H1 (cell line): ENCODE measurements around the gene TRAF3. TPM values are rescaled to one million over a fixed set of nuclear protein-coding genes. Genes with fewer than 3 reads are reported as not detected.

Experiments used
- CTCF ChIA-PET: fragments of 300-600 bp; sonication (Branson Sonifier 250); formaldehyde crosslinking; loops from one replicate; lab custom pipeline; 2021; ENCODE audit not compliant: partially characterized antibody; lab: Charles Lee
- POLR2A ChIA-PET: fragments of 300-600 bp; sonication (Branson Sonifier 250); formaldehyde crosslinking; loops from one replicate; lab custom pipeline; 2021; ENCODE audit warnings: inconsistent platforms; ENCODE audit not compliant: partially characterized antibody; lab: Charles Lee
- DNase-seq, 2 experiments: peaks; one replicate each; pipeline versions ENCODE4 v3.0.0 to v3.0.0-alpha.2; 2010 to 2022; ENCODE audit warnings: low spot score in 2 of 2, low read depth in 1 of 2, mixed read lengths in 1 of 2
- FAIRE-seq: peaks from 2 replicates; lab custom pipeline; 2011; peaks lifted over from hg19 to GRCh38; lab: Jason Lieb, UNC
- H2AFZ ChIP-seq: 2 replicates; pipeline ENCODE4 v1.8.1; 2012; ENCODE audit warnings: low read length, inconsistent platforms
- H2AK5ac ChIP-seq: 2 replicates; pipeline ENCODE4 v1.6.1; 2013; ENCODE audit warnings: low read depth, low read length
- H2BK120ac ChIP-seq: replicated peaks from 2 replicates; pipeline ENCODE3; 2013; ENCODE audit warnings: low read depth, low read length, inconsistent platforms
- H2BK12ac ChIP-seq: 2 replicates; pipeline ENCODE4 v1.6.1; 2013; ENCODE audit warnings: low read depth, low read length
- H2BK15ac ChIP-seq: 2 replicates; pipeline ENCODE4 v1.6.1; 2013; ENCODE audit warnings: low read length
- H2BK20ac ChIP-seq: 2 replicates; pipeline ENCODE4 v1.6.1; 2013; ENCODE audit warnings: low read length
- H2BK5ac ChIP-seq: 2 replicates; pipeline ENCODE4 v1.6.1; 2013; ENCODE audit warnings: low read depth, low read length
- H3K14ac ChIP-seq: 2 replicates; pipeline ENCODE4 v1.6.1; 2013; ENCODE audit warnings: inconsistent platforms; ENCODE audit not compliant: insufficient read length
- H3K18ac ChIP-seq: 2 replicates; pipeline ENCODE4 v1.6.1; 2013; ENCODE audit warnings: low read length; ENCODE audit errors: extremely low read depth
- H3K23ac ChIP-seq: 2 replicates; pipeline ENCODE4 v1.6.1; 2013; ENCODE audit warnings: inconsistent platforms; ENCODE audit not compliant: insufficient read length
- H3K23me2 ChIP-seq: 2 replicates; pipeline ENCODE4 v1.6.1; 2013; ENCODE audit warnings: low read depth, low read length
- H3K27ac ChIP-seq: 2 replicates; pipeline ENCODE4 v1.6.1; 2011; ENCODE audit warnings: low read depth, low read length, inconsistent platforms
- H3K27me3 ChIP-seq, 4 experiments: replicated peaks in 1 of 4; 1 replicate in 1 of 4; 2 replicates in 3 of 4; pipeline versions ENCODE4 v1.6.1 to v1.8.1; 2011 to 2013; ENCODE audit warnings: low read length in 3 of 4, mild to moderate bottlenecking in 3 of 4, inconsistent platforms in 2 of 4, mixed read lengths in 2 of 4, moderate library complexity in 1 of 4; ENCODE audit not compliant: control insufficient read depth in 3 of 4, insufficient read depth in 3 of 4; ENCODE audit errors: extremely low read depth in 1 of 4
- H3K36me3 ChIP-seq, 4 experiments: 2 replicates each; pipeline versions ENCODE4 v1.6.1 to v1.8.1; 2011 to 2013; ENCODE audit warnings: mild to moderate bottlenecking in 4 of 4, low read length in 3 of 4, moderate library complexity in 2 of 4, control low read depth in 1 of 4, inconsistent platforms in 1 of 4; ENCODE audit not compliant: insufficient read depth in 4 of 4, control insufficient read depth in 2 of 4
- H3K4ac ChIP-seq: replicated peaks from 2 replicates; pipeline ENCODE3; 2013; ENCODE audit warnings: low read length, low read depth, mixed read lengths, inconsistent platforms; ENCODE audit not compliant: insufficient read length
- H3K4me1 ChIP-seq, 4 experiments: replicated peaks in 1 of 4; 1 replicate in 1 of 4; 2 replicates in 3 of 4; pipeline versions ENCODE4 v1.6.1 to v1.8.1; 2011 to 2013; ENCODE audit warnings: low read length in 3 of 4, inconsistent platforms in 2 of 4, mixed read lengths in 1 of 4; ENCODE audit not compliant: insufficient read depth in 4 of 4, control insufficient read depth in 3 of 4
- H3K4me2 ChIP-seq, 2 experiments: 2 replicates each; pipeline versions ENCODE4 v1.6.1 to v1.8.1; 2011 to 2013; ENCODE audit warnings: low read depth in 2 of 2, low read length in 2 of 2, control low read depth in 1 of 2, inconsistent platforms in 1 of 2, mild to moderate bottlenecking in 1 of 2; ENCODE audit not compliant: insufficient read depth in 1 of 2
- H3K4me3 ChIP-seq, 4 experiments: fragments of 200-600, 300-600 bp in 1 of 4; sonication (generic), shearing (Covaris generic), sonication (Bioruptor Twin) in 1 of 4; 2 replicates each; pipeline versions ENCODE4 v1.5.1 to v1.8.1; 2011 to 2016; ENCODE audit warnings: low read length in 4 of 4, low read depth in 3 of 4, control low read depth in 2 of 4, inconsistent platforms in 2 of 4, mild to moderate bottlenecking in 2 of 4, mixed read lengths in 1 of 4, moderate library complexity in 1 of 4; ENCODE audit not compliant: insufficient read depth in 2 of 4; ENCODE audit errors: extremely low read depth in 1 of 4
- H3K56ac ChIP-seq: replicated peaks from 2 replicates; pipeline ENCODE3; 2013; ENCODE audit warnings: low read depth, mild to moderate bottlenecking, mixed read lengths, low read length, inconsistent platforms; ENCODE audit not compliant: insufficient read length
- H3K79me1 ChIP-seq: 2 replicates; pipeline ENCODE4 v1.6.1; 2013; ENCODE audit warnings: low read depth, low read length, control low read depth
- H3K79me2 ChIP-seq, 2 experiments: 2 replicates each; pipeline versions ENCODE4 v1.6.1 to v1.8.1; 2012 to 2013; ENCODE audit warnings: low read length in 2 of 2, mild to moderate bottlenecking in 2 of 2, inconsistent platforms in 1 of 2; ENCODE audit not compliant: insufficient read depth in 2 of 2, control insufficient read depth in 1 of 2
- H3K9ac ChIP-seq, 4 experiments: replicated peaks in 1 of 4; 1 replicate in 1 of 4; 2 replicates in 3 of 4; pipeline versions ENCODE4 v1.6.1 to v1.8.1; 2011 to 2013; ENCODE audit warnings: low read depth in 3 of 4, low read length in 3 of 4, control low read depth in 2 of 4, mild to moderate bottlenecking in 2 of 4, moderate library complexity in 2 of 4, inconsistent platforms in 1 of 4; ENCODE audit errors: extremely low read depth in 1 of 4
- H3K9me3 ChIP-seq, 2 experiments: 2 replicates each; pipeline versions ENCODE4 v1.6.1 to v1.8.1; 2012 to 2013; ENCODE audit warnings: mild to moderate bottlenecking in 2 of 2, moderate library complexity in 2 of 2, control low read depth in 1 of 2, inconsistent platforms in 1 of 2, low read depth in 1 of 2, low read length in 1 of 2, mixed read lengths in 1 of 2; ENCODE audit not compliant: insufficient read depth in 2 of 2
- H4K20me1 ChIP-seq, 2 experiments: replicated peaks in 1 of 2; 2 replicates each; pipeline versions ENCODE3 to v1.8.1; 2011 to 2013; ENCODE audit warnings: inconsistent platforms in 2 of 2, low read length in 2 of 2, mild to moderate bottlenecking in 1 of 2; ENCODE audit not compliant: insufficient read depth in 2 of 2, control insufficient read depth in 1 of 2
- H4K5ac ChIP-seq: 2 replicates; pipeline ENCODE4 v1.6.1; 2013; ENCODE audit warnings: low read length, low read depth, mixed read lengths, inconsistent platforms; ENCODE audit not compliant: insufficient read length
- H4K8ac ChIP-seq: 2 replicates; pipeline ENCODE4 v1.8.0; 2013; ENCODE audit warnings: mild to moderate bottlenecking, moderate library complexity, low read length, inconsistent platforms; ENCODE audit not compliant: insufficient read depth; ENCODE audit errors: extremely low read depth
- H4K91ac ChIP-seq: replicated peaks from 2 replicates; pipeline ENCODE3; 2013; ENCODE audit warnings: low read length, mixed read lengths, inconsistent platforms; ENCODE audit not compliant: insufficient read length
- CTBP2 ChIP-seq: IDR thresholded peaks from 2 replicates; pipeline ENCODE4 v1.7.0; 2011; ENCODE audit warnings: borderline replicate concordance, mild to moderate bottlenecking, moderate library complexity, mixed read lengths, low read length; ENCODE audit not compliant: insufficient read depth, insufficient read length
- HDAC6 ChIP-seq: IDR thresholded peaks from one replicate; pipeline ENCODE4 v1.7.1; 2012; ENCODE audit warnings: low read depth, mild to moderate bottlenecking, inconsistent platforms, low read length, moderate library complexity
- RBBP5 ChIP-seq: IDR thresholded peaks from 2 replicates; pipeline ENCODE4 v1.7.1; 2012; ENCODE audit warnings: low read depth, mild to moderate bottlenecking, inconsistent platforms, low read length, moderate library complexity, borderline replicate concordance
- SIN3A ChIP-seq, 2 experiments: IDR thresholded peaks in 1 of 2; conservative IDR thresholded peaks in 1 of 2; 2 replicates each; pipeline ENCODE4 v1.6.1; 2011 to 2012; ENCODE audit warnings: low read length in 2 of 2, improper control_type of control experiment in 1 of 2, low read depth in 1 of 2, mild to moderate bottlenecking in 1 of 2
- SIX5 ChIP-seq: IDR thresholded peaks from 2 replicates; pipeline ENCODE4 v1.6.1; 2011; ENCODE audit warnings: mild to moderate bottlenecking, low read depth, low read length
- SP1 ChIP-seq: IDR thresholded peaks from 2 replicates; pipeline ENCODE4 v1.6.1; 2011; ENCODE audit warnings: low read depth, low read length
- SP2 ChIP-seq: IDR thresholded peaks from 2 replicates; pipeline ENCODE4 v1.6.1; 2012; ENCODE audit warnings: mild to moderate bottlenecking, low read length, inconsistent platforms
- SRF ChIP-seq: IDR thresholded peaks from 2 replicates; pipeline ENCODE4 v1.6.1; 2011; ENCODE audit warnings: mild to moderate bottlenecking, low read depth, low read length, moderate library complexity
- WGBS, 2 experiments: shearing (Covaris generic) in 1 of 2; methylation state at CpG; one replicate each; pipeline versions ENCODE4 v1.1.6 to v1.1.7; 2013 to 2015; ENCODE audit warnings: low lambda C conversion rate in 2 of 2, mixed read lengths in 2 of 2, inconsistent platforms in 1 of 2, low coverage in 1 of 2, missing lambda C conversion rate in 1 of 2; ENCODE audit not compliant: insufficient replicate concordance in 2 of 2, insufficient coverage in 1 of 2, insufficient read length in 1 of 2; ENCODE audit errors: extremely low coverage in 1 of 2, missing lambda C conversion rate in 1 of 2; 5-methylcytosine and 5-hydroxymethylcytosine counted together
- polyA plus RNA-seq, 7 experiments: library from polyadenylated mRNA; depleted of rRNA in 3 of 7; stranded (reverse) in 5 of 7; unstranded in 2 of 7; fragments of >200 nt in 5 of 7; fragments of 200-250 nt in 2 of 7; gene quantifications; 1 replicate in 5 of 7; 2 replicates in 1 of 7; 4 replicates in 1 of 7; pipeline versions ENCODE4 v1.2.1 to v1.2.3, GENCODE V29; 2011 to 2013; ENCODE audit warnings: missing spikeins in 2 of 7, mixed read lengths in 2 of 7
- total RNA-seq: library from RNA; stranded (reverse); fragmentation: NEBNext Ultra II Directional; extraction: Animal tissue kit (Norgen Biotek cat#: 25700); gene quantifications from 2 replicates; pipeline ENCODE4 v1.2.1, GENCODE V29; 2021
- TF ChIP-seq, protein P1 (sequence below): IDR thresholded peaks from 2 replicates; pipeline ENCODE4 v1.6.1; 2012; ENCODE audit warnings: inconsistent platforms

TRAF3 gene
- total and polyA plus RNA-seq, 2 of the 8 experiments (the other 6 are each of a cell fraction or from before 2014, with no cell fraction given): 5.8 to 12.1 TPM

DNA sequence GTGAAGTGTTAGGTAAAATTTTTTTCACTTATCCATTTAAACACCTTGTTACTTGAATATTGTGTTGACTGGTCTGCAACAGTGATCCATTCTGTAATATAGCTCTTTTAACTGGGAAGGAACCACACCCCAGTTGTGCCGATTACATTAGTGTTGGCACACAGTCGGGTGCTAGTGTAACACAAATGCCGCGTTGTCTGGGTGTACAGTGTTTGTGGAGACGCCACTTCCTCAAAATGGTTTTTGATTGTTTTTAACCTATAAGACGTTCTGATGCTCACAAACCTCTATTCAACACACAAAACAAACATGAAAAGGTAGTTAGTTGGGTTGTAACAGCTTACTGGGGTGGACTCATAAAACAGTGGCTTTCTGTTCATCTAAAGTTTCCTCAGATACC is 48.0 kb upstream of the TRAF3 start:
- FAIRE-seq: no peak
- Histone ChIP-seq H4K91ac (no peak overlapping the region), H3K56ac (no peak overlapping the region), H2BK120ac (no peak overlapping the region), H3K4me3 (no peak overlapping the region), H3K14ac (no peak overlapping the region), H3K27me3 (no peaks in the 10 kb centered on the region), H2BK20ac (no peak overlapping the region), H2BK5ac (no peak overlapping the region), H3K9me3 (no peaks in the 10 kb centered on the region), H3K23me2 (no peaks in the 10 kb centered on the region), H3K27ac (no peak overlapping the region), H2BK12ac (no peak overlapping the region), H3K9ac (no peak overlapping the region), H3K36me3 (peaks cover 3 to 43% (median 16%) of the 10 kb centered on the region in 4 experiments; a peak in 5 of 8 replicates), H2AK5ac (no peak overlapping the region), H3K4ac (no peak overlapping the region), H3K4me2 (no peak overlapping the region), H2AFZ (no peak overlapping the region), H2BK15ac (no peak overlapping the region), H4K20me1 (no peaks in the 10 kb centered on the region)
- CTCF ChIA-PET: interaction anchor here (0.8 to 3.8 kb wide), 5 partner anchors 12 to 149 kb away, joined by 3 to 19 read pairs (median 4); no protein-coding TSS in a partner anchor
- POLR2A ChIA-PET: interaction anchor here (1.2 to 1.3 kb wide), 2 partner anchors 12 to 30 kb away, joined by 3 to 4 read pairs; no protein-coding TSS in a partner anchor
- no peak for TF ChIP-seq CTBP2
- TF ChIP-seq, protein P1, sequence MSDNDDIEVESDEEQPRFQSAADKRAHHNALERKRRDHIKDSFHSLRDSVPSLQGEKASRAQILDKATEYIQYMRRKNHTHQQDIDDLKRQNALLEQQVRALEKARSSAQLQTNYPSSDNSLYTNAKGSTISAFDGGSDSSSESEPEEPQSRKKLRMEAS: no peak
- no peak for TF ChIP-seq SP1
- no peak for TF ChIP-seq RBBP5
- no peak for TF ChIP-seq SIX5
- TF ChIP-seq HDAC6: no peak
- TF ChIP-seq SIN3A (conservative IDR thresholded peaks at IDR 0.05 in 1 of 2, IDR thresholded peaks at IDR 0.05 in 1 of 2; ENCODE audit: low read depth in 1 of 2, low read length in 2 of 2): no peak
- no peak for TF ChIP-seq SP2
- no peak for TF ChIP-seq SRF
- TF ChIP-seq, all 59 proteins: peak for 0
- Histone ChIP-seq H4K5ac (no peak overlapping the region), H3K79me2 (no peaks in the 10 kb centered on the region), H3K18ac (no peak overlapping the region), H4K8ac (no peak overlapping the region), H3K79me1 (no peaks in the 10 kb centered on the region; the same call in 1 of the 2 replicates), H3K23ac (no peak overlapping the region), H3K4me1 (peaks cover 0 to 4% (median 0%) of the 10 kb centered on the region in 4 experiments; a peak in 2 of 7 replicates)
- no peak for DNase-seq
- 95% methylated on average over 6 of the region's 6 CpGs; no CpG with 5 or more reads in 1 of the 2 experiments for WGBS, 2 experiments
